Liver (tissue), 9 donors: ENCODE measurements around the gene NTMT1. TPM values are rescaled to one million over a fixed set of nuclear protein-coding genes. Genes with fewer than 3 reads are reported as not detected.
"Not testable (repeated sequence)": the region's sequence is repeated elsewhere in the genome, so short reads cannot be mapped to it uniquely, and the experiment has no call there.

Experiments used
- DNase-seq: peaks from one replicate; pipeline ENCODE4 v3.0.0-alpha.2; 2017; ENCODE audit warnings: low spot score
- H3K27ac ChIP-seq, 2 donors: one replicate each; pipeline ENCODE4 v1.7.0; 2013; ENCODE audit warnings: inconsistent platforms in 2 of 2, low read length in 2 of 2, control low read depth in 1 of 2, low read depth in 1 of 2, mild to moderate bottlenecking in 1 of 2
- H3K27me3 ChIP-seq, 4 donors: one replicate each; pipeline versions ENCODE4 v1.6.1 to v1.7.0; 2013; ENCODE audit warnings: low read length in 3 of 4, inconsistent platforms in 1 of 4, mild to moderate bottlenecking in 1 of 4, moderate library complexity in 1 of 4; ENCODE audit not compliant: control insufficient read depth in 4 of 4, insufficient read depth in 4 of 4
- H3K36me3 ChIP-seq, 4 donors: one replicate each; pipeline versions ENCODE4 v1.6.1 to v1.7.0; 2013; ENCODE audit warnings: low read length in 3 of 4, mild to moderate bottlenecking in 3 of 4, low read depth in 1 of 4, moderate library complexity in 1 of 4; ENCODE audit not compliant: control insufficient read depth in 4 of 4, insufficient read depth in 3 of 4
- H3K4me1 ChIP-seq, 4 donors: one replicate each; pipeline versions ENCODE4 v1.6.1 to v1.7.0; 2013; ENCODE audit warnings: low read length in 3 of 4, mild to moderate bottlenecking in 3 of 4, moderate library complexity in 1 of 4; ENCODE audit not compliant: control insufficient read depth in 4 of 4, insufficient read depth in 4 of 4
- H3K4me3 ChIP-seq, 3 donors: one replicate each; pipeline versions ENCODE4 v1.6.1 to v1.7.0; 2013; ENCODE audit warnings: low read length in 3 of 3, control low read depth in 1 of 3, low read depth in 1 of 3, mild to moderate bottlenecking in 1 of 3
- H3K9ac ChIP-seq, 2 donors: one replicate each; pipeline ENCODE4 v1.7.0; 2013; ENCODE audit warnings: low read length in 2 of 2, mild to moderate bottlenecking in 2 of 2, moderate library complexity in 2 of 2, control low read depth in 1 of 2, low read depth in 1 of 2
- H3K9me3 ChIP-seq, 4 donors: one replicate each; pipeline versions ENCODE4 v1.6.1 to v1.7.0; 2013; ENCODE audit warnings: low read length in 3 of 4; ENCODE audit not compliant: control insufficient read depth in 4 of 4
- EGR1 ChIP-seq, 2 donors: IDR thresholded peaks; 2 replicates each; pipeline ENCODE4 v1.6.1; 2016 to 2018; ENCODE audit warnings: antibody characterized with exemption in 2 of 2, low read depth in 2 of 2
- FOXA1 ChIP-seq: IDR thresholded peaks from 2 replicates; pipeline ENCODE4 v1.6.1; 2016; ENCODE audit warnings: antibody characterized with exemption
- FOXA2 ChIP-seq: IDR thresholded peaks from 2 replicates; pipeline ENCODE4 v1.6.1; 2016; ENCODE audit warnings: antibody characterized with exemption
- GABPA ChIP-seq, 2 donors: IDR thresholded peaks in 1 of 2; conservative IDR thresholded peaks in 1 of 2; 2 replicates each; pipeline ENCODE4 v1.6.1; 2016; ENCODE audit warnings: antibody characterized with exemption in 2 of 2, mild to moderate bottlenecking in 1 of 2, moderate library complexity in 1 of 2
- HNF4A ChIP-seq, 2 donors: conservative IDR thresholded peaks; 2 replicates each; pipeline ENCODE4 v1.6.1; 2016; ENCODE audit warnings: antibody characterized with exemption in 2 of 2, mild to moderate bottlenecking in 2 of 2
- HNF4G ChIP-seq: IDR thresholded peaks from 2 replicates; pipeline ENCODE4 v1.6.1; 2016; ENCODE audit warnings: antibody characterized with exemption
- NR2F2 ChIP-seq: IDR thresholded peaks from 2 replicates; pipeline ENCODE4 v1.6.1; 2016; ENCODE audit warnings: antibody characterized with exemption
- RAD21 ChIP-seq, 2 donors: IDR thresholded peaks; 2 replicates each; pipeline ENCODE4 v1.6.1; 2016; ENCODE audit warnings: antibody characterized with exemption in 2 of 2, mild to moderate bottlenecking in 2 of 2
- RXRA ChIP-seq, 2 donors: IDR thresholded peaks; 2 replicates each; pipeline ENCODE4 v1.6.1; 2017 to 2018; ENCODE audit warnings: antibody characterized with exemption in 2 of 2, mild to moderate bottlenecking in 1 of 2
- SP1 ChIP-seq: IDR thresholded peaks from 2 replicates; pipeline ENCODE4 v1.6.1; 2018; ENCODE audit warnings: antibody characterized with exemption, mild to moderate bottlenecking
- TAF1 ChIP-seq: conservative IDR thresholded peaks from 2 replicates; pipeline ENCODE4 v1.6.1; 2016; ENCODE audit warnings: antibody characterized with exemption, mild to moderate bottlenecking
- YY1 ChIP-seq: IDR thresholded peaks from 2 replicates; pipeline ENCODE4 v1.6.1; 2016; ENCODE audit warnings: antibody characterized with exemption, mild to moderate bottlenecking
- WGBS: extraction: QIAGEN DNeasy Blood & Tissue Kit; methylation state at CpG from one replicate; pipeline ENCODE4 v1.1.7; 2013; 5-methylcytosine and 5-hydroxymethylcytosine counted together
- polyA plus RNA-seq, 2 donors: library from polyadenylated mRNA; stranded (reverse) in 1 of 2; unstranded in 1 of 2; fragments of 200-250 nt in 1 of 2; fragments of >200 nt in 1 of 2; fragmentation: Nextera tagmentation in 1 of 2; extraction: Ambion mirVana in 1 of 2; gene quantifications; one replicate each; pipeline versions ENCODE4 v1.2.1 to v1.2.3, GENCODE V29; 2013 to 2015
- total RNA-seq, 2 donors: library from RNA; depleted of rRNA; stranded (reverse); fragments of >200 nt; gene quantifications; one replicate each; pipeline ENCODE4 v1.2.3, GENCODE V29; 2014
- TF ChIP-seq, protein P1 (sequence below): IDR thresholded peaks from 2 replicates; pipeline ENCODE4 v1.6.1; 2016; ENCODE audit warnings: antibody characterized with exemption, mild to moderate bottlenecking
- TF ChIP-seq, protein P2 (sequence below): IDR thresholded peaks from 2 replicates; pipeline ENCODE4 v1.6.1; 2016; ENCODE audit warnings: antibody characterized with exemption
- TF ChIP-seq, protein P3 (sequence below): IDR thresholded peaks from 2 replicates; pipeline ENCODE4 v1.6.1; 2016; ENCODE audit warnings: antibody characterized with exemption
- TF ChIP-seq, protein P4 (sequence below): IDR thresholded peaks from 2 replicates; pipeline ENCODE4 v1.6.1; 2016; ENCODE audit warnings: antibody characterized with exemption
- donor health status: healthy.
- donor health status: healthy.
- donor health status: healthy.
- donor health status: healthy.
- donor health status: healthy.

NTMT1 gene
- total and polyA plus RNA-seq, 4 donors: 13.1 to 42.5 (median 26.2) TPM

DNA sequence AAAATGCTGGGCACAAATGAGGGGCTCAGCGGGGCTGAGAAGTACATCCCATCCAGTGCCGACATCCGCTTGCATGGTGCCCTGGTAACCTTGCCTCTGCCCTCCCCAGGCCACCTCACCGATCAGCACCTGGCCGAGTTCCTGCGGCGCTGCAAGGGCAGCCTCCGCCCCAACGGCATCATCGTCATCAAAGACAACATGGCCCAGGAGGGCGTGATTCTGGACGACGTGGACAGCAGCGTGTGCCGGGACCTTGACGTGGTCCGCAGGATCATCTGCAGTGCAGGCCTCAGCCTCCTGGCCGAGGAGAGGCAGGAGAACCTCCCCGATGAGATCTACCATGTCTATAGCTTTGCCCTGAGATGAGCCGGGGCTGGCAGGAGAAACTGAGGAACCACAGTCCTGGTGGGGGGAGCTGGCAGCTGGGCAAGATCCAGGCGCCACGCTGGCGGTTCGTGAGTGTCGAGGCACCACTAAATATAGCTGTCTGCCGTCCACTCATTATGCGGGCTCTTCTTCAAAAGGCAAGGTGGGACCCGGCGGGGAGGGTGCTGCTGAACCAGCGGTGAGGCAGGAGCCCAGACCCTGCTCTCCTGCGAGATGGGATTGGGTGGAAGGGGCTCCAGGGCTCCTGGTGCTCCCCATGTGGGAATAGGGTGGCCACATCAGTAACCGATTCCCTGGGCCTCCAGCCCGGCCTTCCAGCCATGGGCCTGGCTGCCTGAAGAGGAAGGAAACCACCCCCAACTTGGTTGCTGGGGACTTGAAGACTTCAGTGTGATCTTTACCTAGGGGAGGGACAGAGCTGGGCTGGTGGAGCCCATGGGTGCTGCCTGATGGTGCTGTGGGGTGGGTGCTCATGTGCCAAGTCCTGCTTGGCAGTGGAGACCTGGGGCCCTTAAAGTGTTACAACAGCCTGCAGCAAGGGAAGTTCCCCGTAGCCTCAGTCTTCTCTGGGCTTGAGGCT lies 9.4 kb downstream of the NTMT1 start:
- no peak overlapping the region for H3K27ac ChIP-seq

DNA sequence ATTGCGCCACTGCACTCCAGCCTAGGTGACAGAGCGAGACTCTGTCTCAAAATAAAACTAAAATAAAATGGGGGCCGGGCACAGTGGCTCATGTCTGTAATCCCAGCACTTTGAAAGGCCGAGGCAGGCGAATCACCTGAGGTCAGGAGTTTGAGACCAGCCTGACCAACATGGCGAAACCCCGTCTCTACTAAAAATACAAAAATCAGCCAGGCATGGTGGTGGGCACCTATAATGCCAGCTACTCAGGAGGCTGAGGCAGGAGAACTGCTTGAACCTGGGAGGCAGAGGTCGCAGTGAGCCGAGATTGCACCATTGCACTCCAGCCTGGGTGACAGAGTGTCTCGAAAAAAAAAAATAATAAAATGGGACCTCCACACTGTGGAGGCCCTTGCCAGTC lies 10.4 kb downstream of the NTMT1 start:
- H3K4me3 ChIP-seq, H3K9me3 ChIP-seq, H3K9ac ChIP-seq, H3K27ac ChIP-seq, H3K27me3 ChIP-seq, DNase-seq: not testable (repeated sequence)
- H3K36me3 ChIP-seq: peaks cover 4 to 65% (median 34%) of the 10 kb centered on the region in 4 donors
- H3K4me1 ChIP-seq: peaks cover 4 to 30% (median 20%) of the 10 kb centered on the region in 4 donors
- WGBS: 92% methylated on average over 10 of the region's 10 CpGs

More for the DNA sequence above, 9.4 kb downstream of the NTMT1 start:
- no peaks in the 10 kb centered on the region for H3K27me3 ChIP-seq
- no peak for DNase-seq
- no peaks in the 10 kb centered on the region for H3K9me3 ChIP-seq
- H3K4me1 ChIP-seq: peaks cover 3 to 25% (median 13%) of the 10 kb centered on the region in 4 donors
- no peak overlapping the region for H3K9ac ChIP-seq
- TF ChIP-seq GABPA (IDR thresholded peaks at IDR 0.05 in 1 of 2, conservative IDR thresholded peaks at IDR 0.05 in 1 of 2): no peak
- no peak for TF ChIP-seq SP1
- TF ChIP-seq, protein P1, sequence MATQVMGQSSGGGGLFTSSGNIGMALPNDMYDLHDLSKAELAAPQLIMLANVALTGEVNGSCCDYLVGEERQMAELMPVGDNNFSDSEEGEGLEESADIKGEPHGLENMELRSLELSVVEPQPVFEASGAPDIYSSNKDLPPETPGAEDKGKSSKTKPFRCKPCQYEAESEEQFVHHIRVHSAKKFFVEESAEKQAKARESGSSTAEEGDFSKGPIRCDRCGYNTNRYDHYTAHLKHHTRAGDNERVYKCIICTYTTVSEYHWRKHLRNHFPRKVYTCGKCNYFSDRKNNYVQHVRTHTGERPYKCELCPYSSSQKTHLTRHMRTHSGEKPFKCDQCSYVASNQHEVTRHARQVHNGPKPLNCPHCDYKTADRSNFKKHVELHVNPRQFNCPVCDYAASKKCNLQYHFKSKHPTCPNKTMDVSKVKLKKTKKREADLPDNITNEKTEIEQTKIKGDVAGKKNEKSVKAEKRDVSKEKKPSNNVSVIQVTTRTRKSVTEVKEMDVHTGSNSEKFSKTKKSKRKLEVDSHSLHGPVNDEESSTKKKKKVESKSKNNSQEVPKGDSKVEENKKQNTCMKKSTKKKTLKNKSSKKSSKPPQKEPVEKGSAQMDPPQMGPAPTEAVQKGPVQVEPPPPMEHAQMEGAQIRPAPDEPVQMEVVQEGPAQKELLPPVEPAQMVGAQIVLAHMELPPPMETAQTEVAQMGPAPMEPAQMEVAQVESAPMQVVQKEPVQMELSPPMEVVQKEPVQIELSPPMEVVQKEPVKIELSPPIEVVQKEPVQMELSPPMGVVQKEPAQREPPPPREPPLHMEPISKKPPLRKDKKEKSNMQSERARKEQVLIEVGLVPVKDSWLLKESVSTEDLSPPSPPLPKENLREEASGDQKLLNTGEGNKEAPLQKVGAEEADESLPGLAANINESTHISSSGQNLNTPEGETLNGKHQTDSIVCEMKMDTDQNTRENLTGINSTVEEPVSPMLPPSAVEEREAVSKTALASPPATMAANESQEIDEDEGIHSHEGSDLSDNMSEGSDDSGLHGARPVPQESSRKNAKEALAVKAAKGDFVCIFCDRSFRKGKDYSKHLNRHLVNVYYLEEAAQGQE: no peak
- TF ChIP-seq RXRA (IDR thresholded peaks at IDR 0.05): no peak
- TF ChIP-seq EGR1 (IDR thresholded peaks at IDR 0.05; ENCODE audit: low read depth in 2 of 2): no peak
- no peak for TF ChIP-seq HNF4A (conservative IDR thresholded peaks at IDR 0.05)
- no peak for TF ChIP-seq FOXA2
- TF ChIP-seq TAF1: no peak
- TF ChIP-seq RAD21 (IDR thresholded peaks at IDR 0.05): no peak
- TF ChIP-seq, protein P2, sequence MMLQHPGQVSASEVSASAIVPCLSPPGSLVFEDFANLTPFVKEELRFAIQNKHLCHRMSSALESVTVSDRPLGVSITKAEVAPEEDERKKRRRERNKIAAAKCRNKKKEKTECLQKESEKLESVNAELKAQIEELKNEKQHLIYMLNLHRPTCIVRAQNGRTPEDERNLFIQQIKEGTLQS: no peak
- TF ChIP-seq NR2F2: no peak
- TF ChIP-seq HNF4G: no peak
- TF ChIP-seq, protein P3, sequence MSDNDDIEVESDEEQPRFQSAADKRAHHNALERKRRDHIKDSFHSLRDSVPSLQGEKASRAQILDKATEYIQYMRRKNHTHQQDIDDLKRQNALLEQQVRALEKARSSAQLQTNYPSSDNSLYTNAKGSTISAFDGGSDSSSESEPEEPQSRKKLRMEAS: no peak
- peaks cover 4 to 65% (median 34%) of the 10 kb centered on the region in 4 donors for H3K36me3 ChIP-seq
- H3K4me3 ChIP-seq: no peak overlapping the region
- 94% methylated on average over 34 of the region's 34 CpGs for WGBS

DNA sequence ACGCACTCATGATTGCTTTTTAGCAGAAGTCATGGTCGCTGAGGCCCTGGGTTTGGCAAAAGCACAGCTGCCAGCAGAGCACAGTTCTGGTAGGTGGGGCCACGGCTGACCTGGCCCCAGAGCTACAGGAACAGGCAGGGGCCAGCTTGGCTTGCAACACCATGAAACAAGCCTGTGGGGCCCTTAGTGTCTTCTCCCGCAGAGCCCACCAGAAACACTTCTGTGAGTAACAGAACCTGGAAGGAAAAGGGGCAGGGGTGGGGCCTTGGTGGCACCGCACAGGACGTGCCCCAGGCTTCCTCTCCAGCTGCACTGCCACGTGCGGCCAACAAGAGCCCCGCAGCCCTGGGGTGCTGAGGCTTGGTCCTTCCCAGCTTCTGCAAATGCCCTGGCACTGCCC lies 11.1 kb downstream of the NTMT1 start:
- Histone ChIP-seq H3K4me3 (no peak overlapping the region), H3K27me3 (no peaks in the 10 kb centered on the region), H3K27ac (no peak overlapping the region), H3K36me3 (peaks cover 4 to 63% (median 34%) of the 10 kb centered on the region in 4 donors), H3K4me1 (peaks cover 4 to 27% (median 20%) of the 10 kb centered on the region in 4 donors), H3K9me3 (no peaks in the 10 kb centered on the region), H3K9ac (no peak overlapping the region)
- DNase-seq: no peak
- WGBS: 69% methylated on average over 9 of the region's 9 CpGs
- TF ChIP-seq, protein P4, sequence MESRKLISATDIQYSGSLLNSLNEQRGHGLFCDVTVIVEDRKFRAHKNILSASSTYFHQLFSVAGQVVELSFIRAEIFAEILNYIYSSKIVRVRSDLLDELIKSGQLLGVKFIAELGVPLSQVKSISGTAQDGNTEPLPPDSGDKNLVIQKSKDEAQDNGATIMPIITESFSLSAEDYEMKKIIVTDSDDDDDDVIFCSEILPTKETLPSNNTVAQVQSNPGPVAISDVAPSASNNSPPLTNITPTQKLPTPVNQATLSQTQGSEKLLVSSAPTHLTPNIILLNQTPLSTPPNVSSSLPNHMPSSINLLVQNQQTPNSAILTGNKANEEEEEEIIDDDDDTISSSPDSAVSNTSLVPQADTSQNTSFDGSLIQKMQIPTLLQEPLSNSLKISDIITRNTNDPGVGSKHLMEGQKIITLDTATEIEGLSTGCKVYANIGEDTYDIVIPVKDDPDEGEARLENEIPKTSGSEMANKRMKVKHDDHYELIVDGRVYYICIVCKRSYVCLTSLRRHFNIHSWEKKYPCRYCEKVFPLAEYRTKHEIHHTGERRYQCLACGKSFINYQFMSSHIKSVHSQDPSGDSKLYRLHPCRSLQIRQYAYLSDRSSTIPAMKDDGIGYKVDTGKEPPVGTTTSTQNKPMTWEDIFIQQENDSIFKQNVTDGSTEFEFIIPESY: no peak
- TF ChIP-seq YY1 (no peak), TAF1 (no peak), EGR1 (IDR thresholded peaks at IDR 0.05; ENCODE audit: low read depth in 2 of 2) (no peak), HNF4A (conservative IDR thresholded peaks at IDR 0.05) (no peak), NR2F2 (no peak), HNF4G (no peak), FOXA1 (no peak), SP1 (no peak), FOXA2 (no peak)
- TF ChIP-seq, protein P1: no peak
- TF ChIP-seq, protein P3: no peak
